ENCODE measurements around the gene PHLDA3. TPM values are rescaled to one million over a fixed set of nuclear protein-coding genes. Genes with fewer than 3 reads are reported as not detected.

Gene PHLDA3
- total RNA-seq, 1 donor from 2014 or later: 1.9 TPM

GRCh38 chr1:201485184-201485774 is 16.3 kb upstream of the PHLDA3 start:
- Histone ChIP-seq H4K20me1 (ENCODE audit: low read depth) (no peaks in the 10 kb centered on the region), H3K79me2 (ENCODE audit: low read depth) (no peaks in the 10 kb centered on the region), H2AFZ (replicated peaks) (no peak overlapping the region), H3K4me3 (no peak overlapping the region), H3K4me2 (no peak overlapping the region), H3K4me1 (peaks cover 9% of the 10 kb centered on the region), H3K27ac (no peak overlapping the region), H3K9ac (no peak overlapping the region), H3K9me3 (ENCODE audit: low read depth) (no peaks in the 10 kb centered on the region), H3F3A (ENCODE audit: low read depth) (peaks cover 10% of the 10 kb centered on the region), H3K27me3 (peaks cover 17% of the 10 kb centered on the region), H3K36me3 (no peaks in the 10 kb centered on the region)
- TF ChIP-seq CTCF (IDR thresholded peaks at IDR 0.05): no peak
- TF ChIP-seq EZH2 (IDR thresholded peaks at IDR 0.05): no peak
- no peak for TF ChIP-seq EZH2phosphoT487 (IDR thresholded peaks at IDR 0.05)
- Mint-ChIP-seq H3K36me3 (no peaks in the 10 kb centered on the region), H3K27me3 (ENCODE audit: insufficient read depth, low read depth) (peaks cover 14% of the 10 kb centered on the region), H3K27ac (no peak overlapping the region), H3K4me1 (peaks cover 9% of the 10 kb centered on the region), H3K4me3 (no peak overlapping the region), H3K9me3 (no peaks in the 10 kb centered on the region)
- DNase-seq (ENCODE audit: low spot score): no peak

GRCh38 chr1:201483373-201483949 is 14.5 kb upstream of the PHLDA3 start:
- no peaks in the 10 kb centered on the region for H3K36me3 Mint-ChIP-seq
- no peak overlapping the region for H3K4me3 ChIP-seq
- peaks cover 33% of the 10 kb centered on the region for H3K27me3 ChIP-seq
- H3K9ac ChIP-seq: no peak overlapping the region
- no peak for DNase-seq (ENCODE audit: low spot score)
- H3K79me2 ChIP-seq (ENCODE audit: low read depth): no peaks in the 10 kb centered on the region
- H4K20me1 ChIP-seq (ENCODE audit: low read depth): no peaks in the 10 kb centered on the region
- no peak overlapping the region for H3K4me3 Mint-ChIP-seq
- no peak overlapping the region for H3K27ac Mint-ChIP-seq
- no peaks in the 10 kb centered on the region for H3K36me3 ChIP-seq
- peaks cover 9% of the 10 kb centered on the region for H3K4me1 ChIP-seq
- peaks cover 26% of the 10 kb centered on the region for H3K27me3 Mint-ChIP-seq (ENCODE audit: insufficient read depth, low read depth)
- no peaks in the 10 kb centered on the region for H3K9me3 ChIP-seq (ENCODE audit: low read depth)
- H3K4me1 Mint-ChIP-seq: peaks cover 12% of the 10 kb centered on the region
- no peak overlapping the region for H3K27ac ChIP-seq
- no peak overlapping the region for H3K4me2 ChIP-seq
- TF ChIP-seq EZH2phosphoT487 (IDR thresholded peaks at IDR 0.05): no peak
- no peak for TF ChIP-seq EZH2 (IDR thresholded peaks at IDR 0.05)
- no peak for TF ChIP-seq CTCF (IDR thresholded peaks at IDR 0.05)
- no peaks in the 10 kb centered on the region for H3K9me3 Mint-ChIP-seq
- no peak overlapping the region for H2AFZ ChIP-seq (replicated peaks)
- H3F3A ChIP-seq (ENCODE audit: low read depth): peaks cover 19% of the 10 kb centered on the region

GRCh38 chr1:201482755-201483154 is 13.8 kb upstream of the PHLDA3 start:
- Histone ChIP-seq H4K20me1 (ENCODE audit: low read depth) (no peaks in the 10 kb centered on the region), H3K9ac (no peak overlapping the region), H3K79me2 (ENCODE audit: low read depth) (no peaks in the 10 kb centered on the region), H2AFZ (replicated peaks) (no peak overlapping the region), H3K27ac (no peak overlapping the region), H3K9me3 (ENCODE audit: low read depth) (no peaks in the 10 kb centered on the region), H3K27me3 (peaks cover 33% of the 10 kb centered on the region), H3K36me3 (no peaks in the 10 kb centered on the region), H3K4me1 (peaks cover 9% of the 10 kb centered on the region), H3K4me2 (no peak overlapping the region), H3K4me3 (no peak overlapping the region), H3F3A (ENCODE audit: low read depth) (peaks cover 19% of the 10 kb centered on the region)
- TF ChIP-seq EZH2phosphoT487 (IDR thresholded peaks at IDR 0.05) (no peak), CTCF (IDR thresholded peaks at IDR 0.05) (no peak), EZH2 (IDR thresholded peaks at IDR 0.05) (no peak)
- Mint-ChIP-seq H3K4me3 (no peak overlapping the region), H3K27me3 (ENCODE audit: insufficient read depth, low read depth) (peaks cover 27% of the 10 kb centered on the region), H3K9me3 (no peaks in the 10 kb centered on the region), H3K36me3 (no peaks in the 10 kb centered on the region), H3K4me1 (peaks cover 12% of the 10 kb centered on the region), H3K27ac (no peak overlapping the region)
- DNase-seq (ENCODE audit: low spot score): no peak

Data from neural progenitor cell (in vitro differentiated cells).